ENCODE measurements around the gene DCXR. TPM values are rescaled to one million over a fixed set of nuclear protein-coding genes. Genes with fewer than 3 reads are reported as not detected.

Gene DCXR
- total and polyA plus RNA-seq, 10 of the 15 experiments (the other 5 are each of a cell fraction or from before 2014, with no cell fraction given) = 12.3 to 139 (median 88.9) TPM

DNA sequence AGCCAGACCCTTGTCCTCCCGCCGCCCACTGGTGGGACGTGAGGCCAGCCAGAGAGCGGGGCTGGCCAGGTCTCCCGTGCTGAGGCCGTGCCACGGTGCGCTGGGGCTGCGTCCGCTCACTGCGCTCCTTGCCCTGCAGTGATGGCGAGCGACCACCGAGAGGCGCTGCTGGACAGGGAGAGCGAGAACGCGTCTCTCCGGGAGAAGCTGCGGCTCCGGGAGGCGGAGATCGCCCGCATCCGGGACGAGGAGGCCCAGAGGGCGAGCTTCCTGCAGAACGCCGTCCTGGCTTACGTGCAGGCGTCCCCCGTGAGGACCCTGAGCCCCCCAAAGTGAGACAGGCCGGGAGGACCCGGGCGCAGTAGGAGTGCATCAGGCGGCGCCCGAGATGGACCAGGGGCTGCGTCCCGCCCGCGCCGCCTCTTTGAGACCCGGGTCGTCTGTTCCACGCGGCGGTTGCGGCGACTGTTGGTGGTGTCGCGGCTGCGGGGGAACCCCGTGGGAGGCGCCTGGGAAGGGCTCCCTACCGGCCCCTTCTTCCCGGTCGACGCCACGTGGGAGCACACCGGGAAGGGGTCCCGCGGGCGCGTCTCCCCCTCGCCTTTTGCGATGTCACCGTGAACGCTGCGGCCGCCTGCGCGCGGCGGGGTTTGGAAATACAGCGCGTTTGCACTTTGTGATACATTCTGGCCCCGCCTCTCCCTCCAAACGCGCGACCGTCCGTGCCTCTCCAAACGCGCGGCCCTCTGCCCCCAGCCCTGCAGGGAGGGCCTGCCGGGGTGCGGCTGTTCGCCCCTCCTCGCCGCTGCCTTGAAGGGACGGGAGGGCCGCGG is 6.8 kb downstream of the DCXR start (continued):
- TF ChIP-seq, protein P1, sequence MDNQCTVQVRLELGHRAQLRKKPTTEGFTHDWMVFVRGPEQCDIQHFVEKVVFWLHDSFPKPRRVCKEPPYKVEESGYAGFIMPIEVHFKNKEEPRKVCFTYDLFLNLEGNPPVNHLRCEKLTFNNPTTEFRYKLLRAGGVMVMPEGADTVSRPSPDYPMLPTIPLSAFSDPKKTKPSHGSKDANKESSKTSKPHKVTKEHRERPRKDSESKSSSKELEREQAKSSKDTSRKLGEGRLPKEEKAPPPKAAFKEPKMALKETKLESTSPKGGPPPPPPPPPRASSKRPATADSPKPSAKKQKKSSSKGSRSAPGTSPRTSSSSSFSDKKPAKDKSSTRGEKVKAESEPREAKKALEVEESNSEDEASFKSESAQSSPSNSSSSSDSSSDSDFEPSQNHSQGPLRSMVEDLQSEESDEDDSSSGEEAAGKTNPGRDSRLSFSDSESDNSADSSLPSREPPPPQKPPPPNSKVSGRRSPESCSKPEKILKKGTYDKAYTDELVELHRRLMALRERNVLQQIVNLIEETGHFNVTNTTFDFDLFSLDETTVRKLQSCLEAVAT (IDR thresholded peaks at IDR 0.05) = no peak
- TF ChIP-seq, protein P2, sequence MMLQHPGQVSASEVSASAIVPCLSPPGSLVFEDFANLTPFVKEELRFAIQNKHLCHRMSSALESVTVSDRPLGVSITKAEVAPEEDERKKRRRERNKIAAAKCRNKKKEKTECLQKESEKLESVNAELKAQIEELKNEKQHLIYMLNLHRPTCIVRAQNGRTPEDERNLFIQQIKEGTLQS (IDR thresholded peaks at IDR 0.05; ENCODE audit: borderline replicate concordance, extremely low read depth, low read depth, low read length) = no peak
- TF ChIP-seq, protein P3, sequence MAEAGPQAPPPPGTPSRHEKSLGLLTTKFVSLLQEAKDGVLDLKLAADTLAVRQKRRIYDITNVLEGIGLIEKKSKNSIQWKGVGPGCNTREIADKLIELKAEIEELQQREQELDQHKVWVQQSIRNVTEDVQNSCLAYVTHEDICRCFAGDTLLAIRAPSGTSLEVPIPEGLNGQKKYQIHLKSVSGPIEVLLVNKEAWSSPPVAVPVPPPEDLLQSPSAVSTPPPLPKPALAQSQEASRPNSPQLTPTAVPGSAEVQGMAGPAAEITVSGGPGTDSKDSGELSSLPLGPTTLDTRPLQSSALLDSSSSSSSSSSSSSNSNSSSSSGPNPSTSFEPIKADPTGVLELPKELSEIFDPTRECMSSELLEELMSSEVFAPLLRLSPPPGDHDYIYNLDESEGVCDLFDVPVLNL (IDR thresholded peaks at IDR 0.05; ENCODE audit: low read depth, low read length) = no peak
- no peak for TF ChIP-seq IRF4 (IDR thresholded peaks at IDR 0.05; ENCODE audit: low read depth, low read length)
- TF ChIP-seq HDGF (IDR thresholded peaks at IDR 0.05) = no peak
- peak; percentile 44; the same call in 1 of the 2 replicates for TF ChIP-seq LARP7 (IDR thresholded peaks at IDR 0.05)
- TF ChIP-seq, protein P4, sequence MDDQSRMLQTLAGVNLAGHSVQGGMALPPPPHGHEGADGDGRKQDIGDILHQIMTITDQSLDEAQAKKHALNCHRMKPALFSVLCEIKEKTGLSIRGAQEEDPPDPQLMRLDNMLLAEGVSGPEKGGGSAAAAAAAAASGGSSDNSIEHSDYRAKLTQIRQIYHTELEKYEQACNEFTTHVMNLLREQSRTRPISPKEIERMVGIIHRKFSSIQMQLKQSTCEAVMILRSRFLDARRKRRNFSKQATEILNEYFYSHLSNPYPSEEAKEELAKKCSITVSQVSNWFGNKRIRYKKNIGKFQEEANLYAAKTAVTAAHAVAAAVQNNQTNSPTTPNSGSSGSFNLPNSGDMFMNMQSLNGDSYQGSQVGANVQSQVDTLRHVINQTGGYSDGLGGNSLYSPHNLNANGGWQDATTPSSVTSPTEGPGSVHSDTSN (IDR thresholded peaks at IDR 0.05; ENCODE audit: insufficient replicate concordance, low read depth, low read length) = no peak
- TF ChIP-seq MYB (IDR thresholded peaks at IDR 0.05; ENCODE audit: borderline replicate concordance, low read depth, low read length) = no peak
- TF ChIP-seq SMAD5 (IDR thresholded peaks at IDR 0.05; ENCODE audit: low read depth) = no peak
- no peak for TF ChIP-seq RFX5 (IDR thresholded peaks at IDR 0.05; ENCODE audit: low read depth, low read length)
- no peak for TF ChIP-seq ETV6 (conservative IDR thresholded peaks at IDR 0.05 in 1 of 2, IDR thresholded peaks at IDR 0.05 in 1 of 2; ENCODE audit: borderline replicate concordance in 1 of 2, low read depth in 1 of 2)
- no peak for TF ChIP-seq SREBF1 (IDR thresholded peaks at IDR 0.05; ENCODE audit: low read length)
- TF ChIP-seq, protein P5, sequence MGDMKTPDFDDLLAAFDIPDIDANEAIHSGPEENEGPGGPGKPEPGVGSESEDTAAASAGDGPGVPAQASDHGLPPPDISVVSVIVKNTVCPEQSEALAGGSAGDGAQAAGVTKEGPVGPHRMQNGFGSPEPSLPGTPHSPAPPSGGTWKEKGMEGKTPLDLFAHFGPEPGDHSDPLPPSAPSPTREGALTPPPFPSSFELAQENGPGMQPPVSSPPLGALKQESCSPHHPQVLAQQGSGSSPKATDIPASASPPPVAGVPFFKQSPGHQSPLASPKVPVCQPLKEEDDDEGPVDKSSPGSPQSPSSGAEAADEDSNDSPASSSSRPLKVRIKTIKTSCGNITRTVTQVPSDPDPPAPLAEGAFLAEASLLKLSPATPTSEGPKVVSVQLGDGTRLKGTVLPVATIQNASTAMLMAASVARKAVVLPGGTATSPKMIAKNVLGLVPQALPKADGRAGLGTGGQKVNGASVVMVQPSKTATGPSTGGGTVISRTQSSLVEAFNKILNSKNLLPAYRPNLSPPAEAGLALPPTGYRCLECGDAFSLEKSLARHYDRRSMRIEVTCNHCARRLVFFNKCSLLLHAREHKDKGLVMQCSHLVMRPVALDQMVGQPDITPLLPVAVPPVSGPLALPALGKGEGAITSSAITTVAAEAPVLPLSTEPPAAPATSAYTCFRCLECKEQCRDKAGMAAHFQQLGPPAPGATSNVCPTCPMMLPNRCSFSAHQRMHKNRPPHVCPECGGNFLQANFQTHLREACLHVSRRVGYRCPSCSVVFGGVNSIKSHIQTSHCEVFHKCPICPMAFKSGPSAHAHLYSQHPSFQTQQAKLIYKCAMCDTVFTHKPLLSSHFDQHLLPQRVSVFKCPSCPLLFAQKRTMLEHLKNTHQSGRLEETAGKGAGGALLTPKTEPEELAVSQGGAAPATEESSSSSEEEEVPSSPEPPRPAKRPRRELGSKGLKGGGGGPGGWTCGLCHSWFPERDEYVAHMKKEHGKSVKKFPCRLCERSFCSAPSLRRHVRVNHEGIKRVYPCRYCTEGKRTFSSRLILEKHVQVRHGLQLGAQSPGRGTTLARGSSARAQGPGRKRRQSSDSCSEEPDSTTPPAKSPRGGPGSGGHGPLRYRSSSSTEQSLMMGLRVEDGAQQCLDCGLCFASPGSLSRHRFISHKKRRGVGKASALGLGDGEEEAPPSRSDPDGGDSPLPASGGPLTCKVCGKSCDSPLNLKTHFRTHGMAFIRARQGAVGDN (IDR thresholded peaks at IDR 0.05) = no peak
- TF ChIP-seq MYC (IDR thresholded peaks at IDR 0.05; ENCODE audit: insufficient read depth, insufficient read length, insufficient replicate concordance, low read length, severe bottlenecking) = no peak
- TF ChIP-seq, protein P6, sequence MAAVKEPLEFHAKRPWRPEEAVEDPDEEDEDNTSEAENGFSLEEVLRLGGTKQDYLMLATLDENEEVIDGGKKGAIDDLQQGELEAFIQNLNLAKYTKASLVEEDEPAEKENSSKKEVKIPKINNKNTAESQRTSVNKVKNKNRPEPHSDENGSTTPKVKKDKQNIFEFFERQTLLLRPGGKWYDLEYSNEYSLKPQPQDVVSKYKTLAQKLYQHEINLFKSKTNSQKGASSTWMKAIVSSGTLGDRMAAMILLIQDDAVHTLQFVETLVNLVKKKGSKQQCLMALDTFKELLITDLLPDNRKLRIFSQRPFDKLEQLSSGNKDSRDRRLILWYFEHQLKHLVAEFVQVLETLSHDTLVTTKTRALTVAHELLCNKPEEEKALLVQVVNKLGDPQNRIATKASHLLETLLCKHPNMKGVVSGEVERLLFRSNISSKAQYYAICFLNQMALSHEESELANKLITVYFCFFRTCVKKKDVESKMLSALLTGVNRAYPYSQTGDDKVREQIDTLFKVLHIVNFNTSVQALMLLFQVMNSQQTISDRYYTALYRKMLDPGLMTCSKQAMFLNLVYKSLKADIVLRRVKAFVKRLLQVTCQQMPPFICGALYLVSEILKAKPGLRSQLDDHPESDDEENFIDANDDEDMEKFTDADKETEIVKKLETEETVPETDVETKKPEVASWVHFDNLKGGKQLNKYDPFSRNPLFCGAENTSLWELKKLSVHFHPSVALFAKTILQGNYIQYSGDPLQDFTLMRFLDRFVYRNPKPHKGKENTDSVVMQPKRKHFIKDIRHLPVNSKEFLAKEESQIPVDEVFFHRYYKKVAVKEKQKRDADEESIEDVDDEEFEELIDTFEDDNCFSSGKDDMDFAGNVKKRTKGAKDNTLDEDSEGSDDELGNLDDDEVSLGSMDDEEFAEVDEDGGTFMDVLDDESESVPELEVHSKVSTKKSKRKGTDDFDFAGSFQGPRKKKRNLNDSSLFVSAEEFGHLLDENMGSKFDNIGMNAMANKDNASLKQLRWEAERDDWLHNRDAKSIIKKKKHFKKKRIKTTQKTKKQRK (IDR thresholded peaks at IDR 0.05; ENCODE audit: low read depth, low read length) = no peak
- no peak for TF ChIP-seq CREM (IDR thresholded peaks at IDR 0.05; ENCODE audit: low read depth)
- no peak for TF ChIP-seq BCL11A (IDR thresholded peaks at IDR 0.05; ENCODE audit: low read depth, low read length)
